ENCODE measurements around the gene CLEC17A. TPM values are rescaled to one million over a fixed set of nuclear protein-coding genes. Genes with fewer than 3 reads are reported as not detected.
"Not testable (repeated sequence)": the region's sequence is repeated elsewhere in the genome, so short reads cannot be mapped to it uniquely, and the experiment has no call there.

CLEC17A gene
- total RNA-seq, 1 donor: not detected

DNA sequence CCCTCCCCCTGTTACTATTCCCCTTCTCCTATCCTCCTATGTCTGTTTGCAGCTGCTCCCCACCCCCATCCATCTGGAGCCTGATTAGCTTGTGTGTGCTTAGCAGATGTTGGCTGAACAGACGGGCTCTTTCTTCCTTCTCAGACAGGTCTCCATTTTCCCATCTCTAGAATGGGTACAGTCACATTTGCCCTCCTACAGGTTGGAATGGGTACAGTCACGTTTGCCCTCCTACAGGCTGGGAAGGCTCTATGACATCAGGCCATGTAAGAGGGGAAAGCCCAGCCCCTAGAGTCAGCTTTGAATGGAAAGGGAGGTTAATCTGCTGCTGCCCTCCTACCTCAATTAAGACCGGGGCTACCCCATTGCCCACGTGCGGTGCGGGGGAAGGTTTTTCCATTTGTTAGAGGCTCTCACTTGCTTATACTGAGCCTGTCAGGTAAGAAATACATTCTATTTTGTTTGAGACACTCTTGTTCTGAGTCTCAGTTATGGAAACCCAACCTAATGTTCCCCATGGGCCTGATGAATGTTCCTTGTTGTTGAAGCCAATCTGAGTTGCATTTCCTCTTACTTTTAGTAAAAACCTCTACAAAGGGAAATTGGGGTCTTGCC lies 2.2 kb upstream of the CLEC17A start:
- no peak for DNase-seq (ENCODE audit: low read depth)
- TF ChIP-seq, protein P1, sequence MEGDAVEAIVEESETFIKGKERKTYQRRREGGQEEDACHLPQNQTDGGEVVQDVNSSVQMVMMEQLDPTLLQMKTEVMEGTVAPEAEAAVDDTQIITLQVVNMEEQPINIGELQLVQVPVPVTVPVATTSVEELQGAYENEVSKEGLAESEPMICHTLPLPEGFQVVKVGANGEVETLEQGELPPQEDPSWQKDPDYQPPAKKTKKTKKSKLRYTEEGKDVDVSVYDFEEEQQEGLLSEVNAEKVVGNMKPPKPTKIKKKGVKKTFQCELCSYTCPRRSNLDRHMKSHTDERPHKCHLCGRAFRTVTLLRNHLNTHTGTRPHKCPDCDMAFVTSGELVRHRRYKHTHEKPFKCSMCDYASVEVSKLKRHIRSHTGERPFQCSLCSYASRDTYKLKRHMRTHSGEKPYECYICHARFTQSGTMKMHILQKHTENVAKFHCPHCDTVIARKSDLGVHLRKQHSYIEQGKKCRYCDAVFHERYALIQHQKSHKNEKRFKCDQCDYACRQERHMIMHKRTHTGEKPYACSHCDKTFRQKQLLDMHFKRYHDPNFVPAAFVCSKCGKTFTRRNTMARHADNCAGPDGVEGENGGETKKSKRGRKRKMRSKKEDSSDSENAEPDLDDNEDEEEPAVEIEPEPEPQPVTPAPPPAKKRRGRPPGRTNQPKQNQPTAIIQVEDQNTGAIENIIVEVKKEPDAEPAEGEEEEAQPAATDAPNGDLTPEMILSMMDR (IDR thresholded peaks at IDR 0.05; ENCODE audit: insufficient read depth, low read depth, low read length): no peak
- no peak overlapping the region for H3K4me3 ChIP-seq (ENCODE audit: low read depth, low read length)

DNA sequence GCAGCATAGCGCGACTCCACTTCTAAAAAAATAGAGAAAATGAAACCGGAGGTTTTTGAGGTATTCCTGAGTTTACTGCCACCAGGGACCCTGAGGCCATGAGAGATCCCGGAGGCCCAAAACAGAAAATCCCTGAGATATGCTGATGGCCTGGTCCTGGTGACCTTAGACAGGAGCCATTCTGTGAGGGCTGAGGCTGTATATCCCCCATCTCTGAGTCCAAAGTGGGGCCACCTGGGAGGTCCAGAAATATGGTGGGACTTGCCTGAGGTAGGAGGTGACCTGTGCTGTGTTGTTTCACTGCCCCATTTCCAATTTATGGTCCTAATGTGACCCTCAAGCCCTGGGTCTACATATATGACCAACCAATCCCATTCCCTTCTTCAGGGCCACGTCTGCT lies 1.5 kb downstream of the CLEC17A start:
- not testable (repeated sequence) for H3K4me3 ChIP-seq (ENCODE audit: low read depth, low read length); DNase-seq (ENCODE audit: low read depth)

DNA sequence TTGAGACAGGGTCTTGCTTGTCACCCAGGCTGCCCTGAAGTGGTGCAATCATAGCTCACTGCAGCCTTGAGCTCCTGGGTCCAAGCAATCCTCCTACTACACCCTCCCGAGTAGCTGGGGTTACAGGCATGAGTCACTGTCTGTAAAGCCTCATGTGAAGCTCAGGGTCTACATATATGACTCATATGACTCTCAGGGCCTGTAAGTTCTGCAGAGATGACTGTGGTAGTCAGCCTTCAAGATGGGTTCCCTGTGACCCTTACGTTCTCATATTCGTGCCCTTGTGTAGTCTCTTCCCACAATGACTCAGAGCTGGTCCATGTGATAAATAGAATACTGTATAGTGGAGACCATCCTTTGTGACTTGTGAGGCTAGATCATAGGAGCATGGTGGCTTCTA lies 2.3 kb downstream of the CLEC17A start:
- peak; percentile 32 for DNase-seq (ENCODE audit: low read depth)
- H3K4me3 ChIP-seq (ENCODE audit: low read depth, low read length): not testable (repeated sequence)

DNA sequence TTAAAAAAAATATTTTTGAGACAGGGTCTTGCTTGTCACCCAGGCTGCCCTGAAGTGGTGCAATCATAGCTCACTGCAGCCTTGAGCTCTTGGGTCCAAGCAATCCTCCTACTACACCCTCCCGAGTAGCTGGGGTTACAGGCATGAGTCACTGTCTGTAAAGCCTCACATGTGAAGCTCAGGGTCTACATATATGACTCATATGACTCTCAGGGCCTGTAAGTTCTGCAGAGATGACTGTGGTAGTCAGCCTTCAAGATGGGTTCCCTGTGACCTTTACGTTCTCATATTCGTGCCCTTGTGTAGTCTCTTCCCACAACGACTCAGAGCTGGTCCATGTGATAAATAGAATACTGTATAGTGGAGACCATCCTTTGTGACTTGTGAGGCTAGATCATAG lies 6.5 kb downstream of the CLEC17A start:
- not testable (repeated sequence) for DNase-seq (ENCODE audit: low read depth); H3K4me3 ChIP-seq (ENCODE audit: low read depth, low read length)

DNA sequence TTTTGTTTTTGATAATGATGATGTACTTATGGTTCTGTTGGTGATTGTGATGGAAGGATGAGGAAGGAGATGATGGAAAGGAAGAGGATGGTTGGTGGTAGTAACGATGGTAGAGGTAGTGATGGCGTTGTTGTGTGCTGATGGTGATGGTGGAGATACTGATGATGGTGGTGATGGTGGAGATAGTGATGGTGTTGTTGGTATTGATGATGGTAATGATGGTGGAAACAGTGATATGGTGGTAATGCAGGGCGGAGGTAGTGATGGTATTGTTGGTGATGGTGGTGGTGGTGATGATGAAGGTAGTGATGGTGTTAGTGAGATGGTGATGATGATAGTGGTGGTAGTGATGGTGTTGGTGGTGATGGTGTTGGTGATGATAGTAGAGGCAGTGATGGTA lies 12.7 kb downstream of the CLEC17A start:
- no peak overlapping the region for H3K4me3 ChIP-seq (ENCODE audit: low read depth, low read length)
- no peak for DNase-seq (ENCODE audit: low read depth)
- TF ChIP-seq, protein P1 (IDR thresholded peaks at IDR 0.05; ENCODE audit: insufficient read depth, low read depth, low read length): no peak

DNA sequence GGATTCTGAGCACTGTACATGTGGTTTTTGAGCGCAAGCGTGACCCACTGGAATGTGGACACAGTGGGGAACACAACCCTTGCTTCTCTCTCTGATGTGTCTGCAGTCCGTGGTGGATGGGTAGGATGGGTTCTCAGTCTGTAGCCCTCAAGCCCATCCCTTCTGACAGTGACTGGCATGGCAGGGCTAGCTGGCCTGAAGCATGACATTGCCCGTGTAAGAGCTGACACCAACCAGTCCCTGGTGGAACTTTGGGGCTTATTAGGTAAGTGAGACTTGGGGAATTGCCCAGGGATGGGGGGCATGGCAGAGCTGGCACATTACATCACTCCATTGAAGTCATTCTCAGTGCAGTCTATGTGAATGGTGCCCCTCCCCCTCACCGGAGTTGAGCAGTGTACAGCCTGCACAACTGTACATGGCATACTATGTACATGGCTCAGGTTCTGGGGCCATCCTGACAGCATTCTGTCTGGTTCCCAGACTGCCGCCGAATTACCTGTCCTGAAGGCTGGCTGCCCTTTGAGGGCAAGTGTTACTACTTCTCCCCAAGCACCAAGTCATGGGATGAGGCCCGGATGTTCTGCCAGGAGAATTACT lies 16.8 kb downstream of the CLEC17A start:
- no peak for DNase-seq (ENCODE audit: low read depth)
- no peak overlapping the region for H3K4me3 ChIP-seq (ENCODE audit: low read depth, low read length)
- TF ChIP-seq, protein P1 (IDR thresholded peaks at IDR 0.05; ENCODE audit: insufficient read depth, low read depth, low read length): no peak

DNA sequence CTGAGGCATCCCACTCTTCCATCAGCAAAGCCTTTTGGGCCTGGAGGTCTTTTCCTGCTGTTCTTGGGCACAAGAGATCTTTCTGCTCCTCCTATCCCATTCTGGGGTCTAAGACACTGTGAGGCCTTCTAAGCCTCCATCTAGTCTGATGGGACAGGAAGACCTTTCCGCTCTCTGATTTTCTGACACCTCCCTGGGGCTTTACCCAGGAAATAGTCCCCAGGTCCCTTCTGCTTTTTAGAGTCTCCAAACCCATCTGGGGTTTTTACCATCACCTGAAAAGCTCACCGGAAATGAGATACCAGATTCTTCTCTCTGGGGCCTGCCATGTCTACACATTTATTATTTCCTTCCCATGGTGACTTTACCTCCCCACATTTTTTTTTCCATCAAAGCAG lies 21.1 kb downstream of the CLEC17A start:
- no peak for DNase-seq (ENCODE audit: low read depth)
- TF ChIP-seq, protein P1 (IDR thresholded peaks at IDR 0.05; ENCODE audit: insufficient read depth, low read depth, low read length): no peak
- H3K4me3 ChIP-seq (ENCODE audit: low read depth, low read length): no peak overlapping the region

DNA sequence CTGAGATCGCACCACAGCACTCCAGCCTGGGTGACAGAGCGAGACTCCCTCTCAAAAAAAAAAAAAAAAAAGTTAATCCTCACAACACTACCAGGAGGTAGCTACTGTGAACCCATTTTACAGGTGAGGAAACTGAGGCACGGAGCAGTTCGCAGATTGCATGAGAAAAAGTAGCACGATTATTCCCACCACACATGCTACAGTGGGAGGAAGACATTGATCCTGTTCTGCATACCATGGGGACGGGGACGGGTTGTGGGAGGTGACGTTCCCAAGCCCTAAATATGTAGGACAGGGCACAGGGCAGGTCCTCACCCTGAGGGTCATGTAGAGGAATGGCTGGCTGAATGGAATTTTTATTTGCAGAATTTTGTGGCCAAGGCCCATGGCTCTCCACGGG lies 23.7 kb downstream of the CLEC17A start:
- TF ChIP-seq, protein P1 (IDR thresholded peaks at IDR 0.05; ENCODE audit: insufficient read depth, low read depth, low read length): no peak
- H3K4me3 ChIP-seq (ENCODE audit: low read depth, low read length): no peak overlapping the region
- no peak for DNase-seq (ENCODE audit: low read depth)

Measured in fibroblast of villous mesenchyme (primary cell).